ENCODE measurements around the gene SLC6A16. TPM values are rescaled to one million over a fixed set of nuclear protein-coding genes. Genes with fewer than 3 reads are reported as not detected.
A peak's percentile ranks its signal among the peaks of the same experiment; 100 is the strongest.
"Not testable (repeated sequence)": the region's sequence is repeated elsewhere in the genome, so short reads cannot be mapped to it uniquely, and the experiment has no call there.

SLC6A16 gene
- total and polyA plus RNA-seq, 2 experiments from 2014 or later, result 2.8 to 4.0 TPM

GRCh38 chr19:49287141-49287770, 37.7 kb downstream of the SLC6A16 start:
- Histone ChIP-seq H3K9me3 (ENCODE audit: low read depth) (no peaks in the 10 kb centered on the region), H3K27me3 (no peaks in the 10 kb centered on the region), H3K4me3 (no peak overlapping the region), H3K27ac (no peak overlapping the region), H3K4me1 (ENCODE audit: low read depth) (no peaks in the 10 kb centered on the region), H3K36me3 (no peaks in the 10 kb centered on the region)
- DNase-seq (ENCODE audit: low read depth in 1 of 2, low spot score in 1 of 2), result no peak
- TF ChIP-seq CTCF (IDR thresholded peaks at IDR 0.05; ENCODE audit: low read depth, low read length), result no peak

- Histone ChIP-seq H3K27me3 (no peaks in the 10 kb centered on the region), H3K4me1 (ENCODE audit: low read depth) (no peaks in the 10 kb centered on the region), H3K9me3 (ENCODE audit: low read depth) (no peaks in the 10 kb centered on the region), H3K36me3 (no peaks in the 10 kb centered on the region), H3K4me3 (no peak overlapping the region), H3K27ac (no peak overlapping the region)
- TF ChIP-seq CTCF (IDR thresholded peaks at IDR 0.05; ENCODE audit: low read depth, low read length), result no peak
- DNase-seq (ENCODE audit: low read depth in 1 of 2, low spot score in 1 of 2), result no peak
Observed at GRCh38 chr19:49282184-49282583, 42.8 kb downstream of the SLC6A16 start.

- DNase-seq (ENCODE audit: low read depth in 1 of 2, low spot score in 1 of 2), result peak in 1 of 2 donors; percentile 31
- Histone ChIP-seq H3K9me3 (ENCODE audit: low read depth) (peaks cover 4% of the 10 kb centered on the region), H3K27me3 (no peaks in the 10 kb centered on the region), H3K27ac (no peak overlapping the region), H3K4me3 (no peak overlapping the region), H3K4me1 (ENCODE audit: low read depth) (no peaks in the 10 kb centered on the region), H3K36me3 (no peaks in the 10 kb centered on the region)
- no peak for TF ChIP-seq CTCF (IDR thresholded peaks at IDR 0.05; ENCODE audit: low read depth, low read length)
Observed at GRCh38 chr19:49272204-49272603, 52.8 kb downstream of the SLC6A16 start.

- no peaks in the 10 kb centered on the region for H3K27me3 ChIP-seq
- no peak overlapping the region for H3K27ac ChIP-seq
- DNase-seq (ENCODE audit: low read depth in 1 of 2, low spot score in 1 of 2), result no peak
- H3K4me3 ChIP-seq, result no peak overlapping the region
- no peak for TF ChIP-seq CTCF (IDR thresholded peaks at IDR 0.05; ENCODE audit: low read depth, low read length)
- H3K4me1 ChIP-seq (ENCODE audit: low read depth), result no peaks in the 10 kb centered on the region
- H3K9me3 ChIP-seq (ENCODE audit: low read depth), result peaks cover 4% of the 10 kb centered on the region
- no peaks in the 10 kb centered on the region for H3K36me3 ChIP-seq
Observed at GRCh38 chr19:49271080-49271753, 53.8 kb downstream of the SLC6A16 start.

GRCh38 chr19:49266409-49266808, 58.6 kb downstream of the SLC6A16 start:
- not testable (repeated sequence) for H3K4me3 ChIP-seq, H3K36me3 ChIP-seq

More at GRCh38 chr19:49266409-49266808, 58.6 kb downstream of the SLC6A16 start:
- DNase-seq (ENCODE audit: low read depth in 1 of 2, low spot score in 1 of 2), result peak; percentile 4 to 82
- H3K27me3 ChIP-seq; H3K9me3 ChIP-seq (ENCODE audit: low read depth); H3K27ac ChIP-seq; H3K4me1 ChIP-seq (ENCODE audit: low read depth): not testable (repeated sequence)
- TF ChIP-seq CTCF (IDR thresholded peaks at IDR 0.05; ENCODE audit: low read depth, low read length), result peak; percentile 61

Data from cardiac muscle cell (in vitro differentiated cells and primary cell).